NCI-H460 (cell line): ENCODE measurements around the gene TMEM87B. TPM values are rescaled to one million over a fixed set of nuclear protein-coding genes. Genes with fewer than 3 reads are reported as not detected.

ENCODE experiments used
- DNase-seq: peaks from one replicate; pipeline ENCODE4 v3.0.0-alpha.2; 2016; ENCODE audit warnings: low read depth; ENCODE audit errors: extremely low read depth
- total RNA-seq: library from RNA; depleted of rRNA; stranded (reverse); fragments of >200 nt; shearing (Covaris generic); gene quantifications from 2 replicates; pipeline ENCODE4 v1.2.3, GENCODE V29; 2014; rRNA removed

Gene TMEM87B
- total RNA-seq, 1 experiment from 2014 or later = 17.6 TPM

DNA sequence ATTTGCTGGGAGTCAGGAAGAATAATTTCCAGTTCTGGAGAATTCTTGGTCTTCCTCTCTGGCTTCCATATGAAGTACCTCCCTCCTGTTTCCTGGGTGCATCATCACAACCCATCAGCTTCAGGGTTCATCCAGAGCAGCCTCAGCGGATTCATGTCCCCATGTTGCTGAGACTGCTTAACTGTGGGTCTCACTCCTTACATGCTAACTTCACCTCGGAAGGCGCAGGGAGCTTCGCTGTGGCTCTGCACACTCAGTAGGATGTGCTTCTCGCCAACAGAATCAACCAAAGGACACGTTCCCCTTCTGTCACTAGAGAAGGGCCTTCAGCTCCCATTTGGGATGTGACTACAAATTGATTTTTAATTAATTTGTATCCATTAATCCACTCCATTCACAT is 107.3 kb downstream of the TMEM87B start:
- no peak for DNase-seq

DNA sequence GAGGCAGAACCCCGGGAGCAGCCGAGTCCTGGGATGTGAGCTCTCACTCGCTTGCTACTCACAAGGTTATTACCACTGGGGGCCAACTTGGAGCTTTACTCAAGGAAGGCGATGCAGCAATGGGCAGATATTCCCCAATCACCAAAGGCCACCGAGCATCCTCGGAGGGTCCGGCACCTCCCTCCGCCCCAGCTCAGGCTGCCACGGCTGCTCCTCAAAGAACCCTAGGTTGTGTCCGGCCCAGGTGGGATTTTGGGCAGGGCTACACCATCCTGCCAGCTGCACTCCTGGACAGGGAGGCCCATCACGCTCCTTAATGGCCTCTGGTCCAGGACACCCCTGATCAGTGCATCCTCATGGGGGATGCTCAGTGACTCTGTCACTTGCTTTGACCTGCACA is 107.9 kb downstream of the TMEM87B start:
- no peak for DNase-seq

DNA sequence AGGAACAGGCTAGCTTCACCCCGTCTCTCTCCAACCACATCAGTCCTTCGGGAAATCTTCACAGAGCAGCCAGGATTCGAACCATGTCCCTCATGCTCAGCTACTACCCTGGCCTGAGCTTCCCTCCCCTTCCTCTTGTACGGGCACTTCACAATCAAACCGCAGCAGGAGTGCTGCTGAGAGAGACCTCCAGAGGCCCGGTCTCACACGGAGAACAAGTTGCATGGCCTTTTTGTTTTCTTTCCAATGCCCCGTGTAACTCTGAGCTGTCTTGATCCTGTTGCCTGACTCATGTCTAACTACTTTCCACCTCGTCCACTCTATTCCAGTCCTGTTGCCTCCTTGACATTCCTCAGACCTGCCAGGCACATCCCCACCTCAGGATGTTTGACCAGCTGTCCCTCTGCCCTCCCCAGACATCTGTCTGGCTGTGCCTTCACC is 108.5 kb downstream of the TMEM87B start:
- DNase-seq = no peak

DNA sequence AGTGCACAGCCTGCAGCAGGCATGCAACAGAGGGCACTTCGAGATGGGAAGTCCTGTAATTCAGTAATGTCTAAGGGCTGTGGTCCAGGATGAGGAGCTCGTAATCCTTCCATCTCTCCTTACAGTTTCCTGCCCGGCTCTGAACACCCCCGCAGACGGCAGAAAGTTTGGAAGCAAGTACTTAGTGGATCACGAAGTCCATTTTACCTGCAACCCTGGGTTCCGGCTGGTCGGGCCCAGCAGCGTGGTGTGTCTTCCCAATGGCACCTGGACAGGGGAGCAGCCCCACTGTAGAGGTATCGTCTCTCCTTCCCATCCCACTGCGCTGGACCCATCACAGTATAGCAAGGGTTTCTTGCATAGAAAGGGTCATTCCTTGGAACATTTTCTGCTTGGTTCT is 109.8 kb downstream of the TMEM87B start:
- no peak for DNase-seq

DNA sequence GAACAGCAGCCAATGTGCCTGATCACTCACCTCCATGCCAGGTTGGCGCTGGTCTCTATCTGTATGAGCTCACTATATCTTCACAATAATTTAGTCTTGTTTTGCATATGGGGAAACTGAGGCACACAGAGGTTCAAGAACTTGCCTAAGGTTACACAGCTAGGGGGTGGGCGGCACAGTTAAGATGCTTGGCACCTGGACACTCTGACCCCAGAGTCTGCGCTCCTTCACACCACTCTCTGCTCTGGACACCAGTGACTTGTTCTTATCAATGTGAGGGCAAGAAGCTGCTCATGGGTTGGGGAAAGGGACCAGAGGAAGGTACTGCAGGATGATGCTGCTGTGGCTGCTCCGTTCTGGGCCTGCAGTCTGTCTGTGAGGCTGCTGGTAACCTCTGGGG is 110.2 kb downstream of the TMEM87B start:
- DNase-seq = no peak

DNA sequence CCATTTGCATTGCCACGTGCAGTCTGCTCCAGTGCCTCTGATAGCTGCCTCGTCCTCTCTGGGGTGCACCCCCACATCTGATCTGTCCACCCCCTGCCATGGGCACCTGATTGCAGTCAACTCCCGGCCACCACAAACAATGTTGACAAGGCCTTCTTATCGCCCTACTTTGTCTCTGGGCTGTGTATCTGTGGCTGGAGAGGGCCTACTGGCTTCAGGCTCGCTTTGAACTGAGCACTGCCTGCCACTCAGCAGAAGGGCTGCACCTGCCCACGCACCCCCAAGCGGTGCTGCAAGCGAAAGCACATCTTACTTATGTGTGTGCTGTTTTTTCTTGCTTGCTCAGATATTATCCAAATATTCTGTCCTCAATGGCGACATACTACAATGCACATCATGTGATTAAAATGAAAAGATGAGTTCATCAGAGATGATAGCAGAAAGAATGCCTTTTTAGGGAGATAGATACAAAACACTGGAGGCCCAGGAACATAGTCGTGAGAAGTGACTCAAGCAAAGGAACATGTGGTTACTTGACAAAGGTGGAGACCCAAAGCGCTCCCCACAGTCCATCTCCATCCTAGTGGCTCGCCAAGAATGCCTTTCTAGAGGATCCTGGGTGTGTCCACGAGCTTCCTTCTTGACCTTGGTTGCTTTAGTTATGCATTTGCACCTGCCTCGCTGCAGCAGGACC is 111.9 kb downstream of the TMEM87B start:
- no peak for DNase-seq

DNA sequence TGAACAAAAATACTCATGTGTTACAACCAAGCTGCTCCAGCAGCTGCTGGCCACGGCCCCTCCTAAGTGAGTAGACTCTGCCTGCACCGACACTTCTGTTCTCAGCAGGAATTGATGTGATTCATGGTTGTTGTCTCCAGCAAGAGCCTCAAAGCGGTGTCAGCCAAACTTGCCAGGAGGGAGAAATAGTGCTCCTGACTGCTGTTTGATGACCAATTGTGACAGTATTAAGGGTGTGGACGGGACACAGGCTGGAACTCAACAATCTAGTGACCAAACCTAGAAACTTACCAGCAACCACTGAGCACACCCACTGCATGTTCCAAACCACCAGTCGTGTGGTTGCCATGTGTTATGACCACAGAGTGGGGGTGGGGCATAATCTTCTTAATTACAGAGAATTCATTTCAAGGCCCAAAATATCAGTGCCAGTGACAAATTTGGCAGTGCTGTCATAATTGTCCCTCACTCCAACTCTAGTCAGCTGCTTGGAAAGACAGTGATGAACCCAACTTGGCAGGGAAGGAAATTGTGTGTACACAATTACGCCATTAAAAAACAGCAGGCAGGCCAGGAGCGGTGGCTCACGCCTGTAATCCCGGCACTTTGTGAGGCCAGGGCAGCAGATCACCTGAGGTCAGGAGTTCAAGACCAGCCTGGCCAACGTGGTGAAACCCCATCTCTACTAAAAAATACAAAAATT is 113.5 kb downstream of the TMEM87B start:
- DNase-seq = no peak

Other genes starting within 250 kb of the TMEM87B start
- gene ANAPC1, start 171.1 kb upstream of the TMEM87B start, total RNA-seq = 97.2 and 105 TPM in 2 replicates
- 1.1 and 1.2 TPM in 2 replicates for gene MERTK, start 156.7 kb upstream of the TMEM87B start, total RNA-seq
- 0.40 and 1.0 TPM in 2 replicates for gene FBLN7, start 83.1 kb downstream of the TMEM87B start, total RNA-seq
- 18.3 and 27.0 TPM in 2 replicates for gene ZC3H8, start 199.8 kb downstream of the TMEM87B start, total RNA-seq
- 6.2 and 8.7 TPM in 2 replicates for gene ZC3H6, start 220.3 kb downstream of the TMEM87B start, total RNA-seq